Stomach (tissue), 4 donors: ENCODE measurements around the gene CWH43.
A peak's percentile ranks its signal among the peaks of the same experiment; 100 is the strongest.

Experiments
- POLR2A ChIP-seq, 4 donors: fragments of 450-650 bp; IDR thresholded peaks; one replicate each; pipeline ENCODE4 v1.6.1; 2016; ENCODE audit warnings: antibody characterized with exemption in 4 of 4, control low read depth in 2 of 4, mild to moderate bottlenecking in 1 of 4, moderate library complexity in 1 of 4
- TF ChIP-seq, protein P1 (sequence below), 7 experiments: fragments of 450-650 bp in 4 of 7; fragments of 200-600 bp in 3 of 7; sonication (generic) in 3 of 7; IDR thresholded peaks; one replicate each; pipeline ENCODE4 v1.5.1; 2016 to 2019; ENCODE audit warnings: antibody characterized with exemption in 7 of 7, control low read depth in 2 of 7, mild to moderate bottlenecking in 1 of 7

DNA sequence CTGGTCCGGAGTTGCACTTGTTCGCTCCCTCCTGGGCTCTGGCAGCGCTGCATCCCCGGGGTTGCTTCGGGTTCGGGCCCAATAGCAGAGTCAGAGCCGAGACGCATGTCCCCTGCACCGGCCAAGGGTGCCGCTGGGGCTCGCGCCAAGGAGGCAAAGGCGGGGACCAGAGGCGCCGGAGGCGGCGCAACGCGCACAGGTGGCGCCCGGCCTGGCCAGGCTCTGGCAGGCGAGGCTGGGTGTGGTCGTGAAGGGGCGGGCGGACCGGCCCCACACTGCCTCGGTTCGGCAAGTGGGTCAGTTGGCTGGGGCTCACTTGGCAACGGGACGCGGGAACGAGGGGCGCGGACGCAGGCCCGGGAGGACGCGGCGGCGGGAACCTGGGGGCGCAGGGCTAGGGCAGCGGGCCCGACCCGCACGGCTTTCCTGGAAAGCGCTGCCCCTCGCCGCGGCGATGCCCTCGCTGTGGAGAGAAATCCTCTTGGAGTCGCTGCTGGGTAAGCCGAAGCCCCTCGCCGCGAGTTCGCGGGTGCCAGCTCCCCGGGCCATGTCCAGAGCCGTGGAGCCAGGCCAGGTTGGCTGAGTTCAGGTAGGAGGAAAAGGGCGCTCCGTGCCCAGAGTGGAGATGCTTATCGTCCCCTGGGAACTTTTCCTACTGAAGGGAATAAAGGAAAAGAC lies at the start of gene CWH43:
- no peak for TF ChIP-seq POLR2A (IDR thresholded peaks at IDR 0.05)
- TF ChIP-seq, protein P1, sequence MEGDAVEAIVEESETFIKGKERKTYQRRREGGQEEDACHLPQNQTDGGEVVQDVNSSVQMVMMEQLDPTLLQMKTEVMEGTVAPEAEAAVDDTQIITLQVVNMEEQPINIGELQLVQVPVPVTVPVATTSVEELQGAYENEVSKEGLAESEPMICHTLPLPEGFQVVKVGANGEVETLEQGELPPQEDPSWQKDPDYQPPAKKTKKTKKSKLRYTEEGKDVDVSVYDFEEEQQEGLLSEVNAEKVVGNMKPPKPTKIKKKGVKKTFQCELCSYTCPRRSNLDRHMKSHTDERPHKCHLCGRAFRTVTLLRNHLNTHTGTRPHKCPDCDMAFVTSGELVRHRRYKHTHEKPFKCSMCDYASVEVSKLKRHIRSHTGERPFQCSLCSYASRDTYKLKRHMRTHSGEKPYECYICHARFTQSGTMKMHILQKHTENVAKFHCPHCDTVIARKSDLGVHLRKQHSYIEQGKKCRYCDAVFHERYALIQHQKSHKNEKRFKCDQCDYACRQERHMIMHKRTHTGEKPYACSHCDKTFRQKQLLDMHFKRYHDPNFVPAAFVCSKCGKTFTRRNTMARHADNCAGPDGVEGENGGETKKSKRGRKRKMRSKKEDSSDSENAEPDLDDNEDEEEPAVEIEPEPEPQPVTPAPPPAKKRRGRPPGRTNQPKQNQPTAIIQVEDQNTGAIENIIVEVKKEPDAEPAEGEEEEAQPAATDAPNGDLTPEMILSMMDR (IDR thresholded peaks at IDR 0.05) = peak in 1 of 7 experiments; percentile 8
